ENCODE results near the gene FN3K.

FN3K gene

DNA sequence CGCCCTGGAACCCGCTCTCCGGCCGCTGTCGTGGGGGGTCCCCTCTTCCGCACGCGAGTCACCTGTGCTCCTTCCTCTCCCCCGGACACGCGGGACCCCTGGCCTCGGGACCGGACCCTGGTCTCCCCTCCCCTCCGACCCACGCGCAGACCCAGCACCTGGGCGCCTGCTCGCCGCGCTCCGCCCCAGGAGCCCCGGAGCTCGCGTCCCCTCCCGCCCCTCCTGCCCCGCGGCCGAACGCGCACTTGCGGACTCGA is 37.7 kb upstream of the FN3K start:
- Histone ChIP-seq H3K9me3 (ENCODE audit: control insufficient read depth, insufficient read depth, low read depth, low read length) (no peaks in the 10 kb centered on the region), H3K36me3 (ENCODE audit: control insufficient read depth in 2 of 2, insufficient read depth in 1 of 2, low read length in 2 of 2) (peaks cover 0 to 9% of the 10 kb centered on the region in 2 experiments; a peak in 2 of 3 replicates), H3K4me3 (ENCODE audit: low read depth, low read length) (peak overlapping the region; percentile 76), H3K27ac (ENCODE audit: extremely low read depth, low read depth, low read length) (no peak overlapping the region; the same call in 1 of the 2 replicates), H3K4me1 (ENCODE audit: control insufficient read depth, insufficient read depth, low read length) (no peaks in the 10 kb centered on the region; the same call in 1 of the 2 replicates)
- ChIA-PET CTCF (interaction anchor here (0.7 kb wide), 1 partner anchor 241 kb away, joined by 3 read pairs; no protein-coding TSS in a partner anchor), POLR2A (interaction anchor here (1.2 kb wide), 1 partner anchor 10 kb away, joined by 3 read pairs; no protein-coding TSS in a partner anchor)
- no peak for TF ChIP-seq GLIS1 (tag by site-specific recombination; IDR thresholded peaks at IDR 0.05)
- no peak for TF ChIP-seq ZNF670 (tag by site-specific recombination; IDR thresholded peaks at IDR 0.05; ENCODE audit: low read depth)
- 0 out of 2 replicates have a peak, but pooled peaks have one; percentile 2 for TF ChIP-seq ZBTB8A (tag by site-specific recombination; IDR thresholded peaks at IDR 0.05)
- TF ChIP-seq ZNF18 (tag by site-specific recombination; IDR thresholded peaks at IDR 0.05), result no peak
- TF ChIP-seq, protein P1, sequence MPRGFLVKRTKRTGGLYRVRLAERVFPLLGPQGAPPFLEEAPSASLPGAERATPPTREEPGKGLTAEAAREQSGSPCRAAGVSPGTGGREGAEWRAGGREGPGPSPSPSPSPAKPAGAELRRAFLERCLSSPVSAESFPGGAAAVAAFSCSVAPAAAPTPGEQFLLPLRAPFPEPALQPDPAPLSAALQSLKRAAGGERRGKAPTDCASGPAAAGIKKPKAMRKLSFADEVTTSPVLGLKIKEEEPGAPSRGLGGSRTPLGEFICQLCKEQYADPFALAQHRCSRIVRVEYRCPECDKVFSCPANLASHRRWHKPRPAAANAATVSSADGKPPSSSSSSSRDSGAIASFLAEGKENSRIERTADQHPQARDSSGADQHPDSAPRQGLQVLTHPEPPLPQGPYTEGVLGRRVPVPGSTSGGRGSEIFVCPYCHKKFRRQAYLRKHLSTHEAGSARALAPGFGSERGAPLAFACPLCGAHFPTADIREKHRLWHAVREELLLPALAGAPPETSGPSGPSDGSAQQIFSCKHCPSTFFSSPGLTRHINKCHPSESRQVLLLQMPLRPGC (tag by site-specific recombination; IDR thresholded peaks at IDR 0.05), result no peak
- TF ChIP-seq ZNF404 (tag by site-specific recombination; IDR thresholded peaks at IDR 0.05), result no peak

DNA sequence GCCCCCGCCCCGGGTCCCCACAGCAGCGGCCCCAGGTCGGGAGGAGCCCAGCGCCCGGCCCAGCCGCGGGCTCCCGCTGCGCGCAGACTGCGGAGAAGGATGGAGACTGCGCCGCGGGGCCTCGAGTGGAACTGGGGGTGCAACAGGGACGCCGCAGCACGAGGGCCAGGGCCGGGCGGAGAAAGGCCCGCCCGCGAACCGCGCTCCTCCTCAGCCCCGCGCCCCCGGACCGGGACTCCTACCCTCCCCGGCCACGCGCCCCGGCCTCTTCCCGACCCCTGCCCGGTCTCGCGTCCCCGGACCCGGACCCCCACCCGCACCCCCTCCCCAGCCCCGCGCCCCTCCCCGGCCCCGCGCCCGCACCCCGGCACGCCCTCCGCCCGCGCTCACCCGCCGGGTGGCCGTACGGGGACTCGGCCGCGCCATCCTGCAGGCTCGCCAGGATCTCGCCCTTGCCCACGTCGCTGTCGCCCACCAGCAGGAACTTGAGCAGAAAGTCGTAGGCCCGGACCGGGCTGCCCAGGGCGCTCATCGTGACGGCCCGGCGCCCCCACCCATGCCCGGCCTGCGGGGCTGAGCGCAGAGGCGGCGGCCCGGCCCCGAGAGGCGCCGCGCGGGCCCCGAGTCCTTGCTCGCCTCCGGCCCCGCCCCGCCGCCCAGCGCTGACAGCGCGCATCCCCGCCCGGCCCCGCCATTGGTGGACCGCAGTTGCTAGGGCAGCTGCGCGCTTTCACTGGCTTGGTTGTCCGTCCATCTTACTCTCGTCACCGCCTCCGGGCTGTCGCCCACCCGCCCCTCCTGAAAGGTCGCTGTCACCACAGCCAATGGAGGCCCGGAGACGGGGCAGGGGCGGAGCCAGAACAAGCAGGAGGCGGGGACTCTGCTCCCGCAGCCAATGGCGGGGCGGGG is 37.1 kb upstream of the FN3K start, which contains the start of gene RAB40B:
TSS of gene RAB40B (minus strand) at position 634 of the 909 bp plus-strand sequence. CDS start at position 532, 102 bp downstream.
- Histone ChIP-seq H3K27ac (ENCODE audit: extremely low read depth, low read depth, low read length) (no peak within 1 kb of the TSS; the same call in 1 of the 2 replicates), H3K4me1 (ENCODE audit: control insufficient read depth, insufficient read depth, low read length) (no peaks in the 10 kb centered on the region; the same call in 1 of the 2 replicates), H3K36me3 (ENCODE audit: control insufficient read depth in 2 of 2, insufficient read depth in 1 of 2, low read length in 2 of 2) (peaks cover 0 to 9% of the 10 kb centered on the region in 2 experiments; a peak in 2 of 3 replicates), H3K9me3 (ENCODE audit: control insufficient read depth, insufficient read depth, low read depth, low read length) (no peaks in the 10 kb centered on the region), H3K4me3 (ENCODE audit: low read depth, low read length) (peak within 1 kb of the TSS; percentile 76)
- ChIA-PET POLR2A (interaction anchor here (0.7 to 1.2 kb wide), 2 partner anchors 10 to 59 kb away, joined by 3 to 5 read pairs; no protein-coding TSS in a partner anchor), CTCF (interaction anchor here (0.7 kb wide), 1 partner anchor 241 kb away, joined by 3 read pairs; no protein-coding TSS in a partner anchor)
- no peak for TF ChIP-seq YY2 (tag by site-specific recombination; IDR thresholded peaks at IDR 0.05)
- no peak for TF ChIP-seq SALL2 (tag by site-specific recombination; IDR thresholded peaks at IDR 0.05; ENCODE audit: borderline replicate concordance)
- peak; percentile 51; the same call in 1 of the 2 replicates for TF ChIP-seq ZIC2 (tag by site-specific recombination; IDR thresholded peaks at IDR 0.05)
- TF ChIP-seq ZNF426 (tag by site-specific recombination; IDR thresholded peaks at IDR 0.05), result no peak
- TF ChIP-seq ZNF843 (tag by site-specific recombination; IDR thresholded peaks at IDR 0.05), result no peak
- no peak for TF ChIP-seq KLF7 (tag by site-specific recombination; IDR thresholded peaks at IDR 0.05; ENCODE audit: borderline replicate concordance)
- TF ChIP-seq ZNF433 (tag by site-specific recombination; IDR thresholded peaks at IDR 0.05; ENCODE audit: low read depth), result no peak
- no peak for TF ChIP-seq GLI2 (tag by site-specific recombination; IDR thresholded peaks at IDR 0.05; ENCODE audit: borderline replicate concordance, low read depth)
- TF ChIP-seq ZFHX2 (tag by site-specific recombination; conservative IDR thresholded peaks at IDR 0.05), result peak; percentile 80
- TF ChIP-seq MZF1 (tag by site-specific recombination; IDR thresholded peaks at IDR 0.05; ENCODE audit: borderline replicate concordance), result no peak
- no peak for TF ChIP-seq SP7 (tag by site-specific recombination; IDR thresholded peaks at IDR 0.05)
- TF ChIP-seq ZNF354C (tag by site-specific recombination; IDR thresholded peaks at IDR 0.05; ENCODE audit: borderline replicate concordance, low read depth), result no peak
- peak; percentile 34; the same call in 1 of the 2 replicates for TF ChIP-seq EGR2 (tag by site-specific recombination; IDR thresholded peaks at IDR 0.05; ENCODE audit: low read depth)
- no peak for TF ChIP-seq KLF17 (tag by site-specific recombination; IDR thresholded peaks at IDR 0.05)
- TF ChIP-seq ZNF747 (tag by site-specific recombination; IDR thresholded peaks at IDR 0.05), result no peak
- TF ChIP-seq SETDB1 (IDR thresholded peaks at IDR 0.05; ENCODE audit: insufficient read length, low read length), result no peak
- peak; percentile 90 for TF ChIP-seq SP3 (tag by site-specific recombination; IDR thresholded peaks at IDR 0.05)
- TF ChIP-seq ZNF776 (tag by site-specific recombination; IDR thresholded peaks at IDR 0.05; ENCODE audit: borderline replicate concordance), result no peak
- TF ChIP-seq KLF8 (tag by site-specific recombination; IDR thresholded peaks at IDR 0.05), result peak; percentile 95
- 0 out of 2 replicates have a peak, but pooled peaks have one; percentile 39 for TF ChIP-seq ZNF561 (tag by site-specific recombination; IDR thresholded peaks at IDR 0.05; ENCODE audit: borderline replicate concordance)
- TF ChIP-seq ZNF610 (tag by site-specific recombination; IDR thresholded peaks at IDR 0.05; ENCODE audit: borderline replicate concordance), result no peak
- no peak for TF ChIP-seq ZNF624 (tag by site-specific recombination; IDR thresholded peaks at IDR 0.05)
- no peak for TF ChIP-seq ZNF202 (tag by site-specific recombination; IDR thresholded peaks at IDR 0.05; ENCODE audit: borderline replicate concordance)
- peak; percentile 78 for TF ChIP-seq ZBTB8A (tag by site-specific recombination; IDR thresholded peaks at IDR 0.05)
- no peak for TF ChIP-seq TRIM28 (IDR thresholded peaks at IDR 0.05; ENCODE audit: borderline replicate concordance, low read length)
- TF ChIP-seq KLF16 (tag by site-specific recombination; IDR thresholded peaks at IDR 0.05), result no peak

All from HEK293 (cell line).